KG1 (cell line): ENCODE data around the gene LCORL.
"Not testable (repeated sequence)": the region's sequence is repeated elsewhere in the genome, so short reads cannot be mapped to it uniquely, and the experiment has no call there.

Experiments used
- DNase-seq: peaks from one replicate; lab custom pipeline; 2025; lab: John Stamatoyannopoulos, UW

Gene LCORL

GRCh38 chr4:17932041-17932440 lies 89.5 kb downstream of the LCORL start:
- no peak for DNase-seq

- no peak for DNase-seq
Measured at GRCh38 chr4:17930256-17930655, 91.3 kb downstream of the LCORL start.

- DNase-seq, result no peak
Measured at GRCh38 chr4:17924189-17924588, 97.4 kb downstream of the LCORL start.

GRCh38 chr4:17921451-17921850 lies 100.1 kb downstream of the LCORL start:
- DNase-seq, result no peak

GRCh38 chr4:17920681-17921080 lies 100.9 kb downstream of the LCORL start:
- no peak for DNase-seq

GRCh38 chr4:17915439-17915838 lies 106.1 kb downstream of the LCORL start:
- no peak for DNase-seq

- DNase-seq, result no peak
Measured at GRCh38 chr4:17912011-17912410, 109.5 kb downstream of the LCORL start.

- DNase-seq, result no peak
Measured at GRCh38 chr4:17911608-17912007, 109.9 kb downstream of the LCORL start.

GRCh38 chr4:17898553-17899055 lies 123.0 kb downstream of the LCORL start:
- no peak for DNase-seq

GRCh38 chr4:17895481-17895880 lies 126.1 kb downstream of the LCORL start:
- no peak for DNase-seq

- DNase-seq, result no peak
Measured at GRCh38 chr4:17894421-17894820, 127.1 kb downstream of the LCORL start.

- no peak for DNase-seq
Measured at GRCh38 chr4:17889692-17890091, 131.9 kb downstream of the LCORL start.

GRCh38 chr4:17884511-17884910 lies 137.0 kb downstream of the LCORL start:
- DNase-seq, result no peak

GRCh38 chr4:17884063-17884462 lies 137.5 kb downstream of the LCORL start:
- DNase-seq, result no peak

- no peak for DNase-seq
Measured at GRCh38 chr4:17877661-17878060, 143.9 kb downstream of the LCORL start.

GRCh38 chr4:17876943-17877342 lies 144.6 kb downstream of the LCORL start:
- no peak for DNase-seq

- no peak for DNase-seq
Measured at GRCh38 chr4:17875402-17876070, 146.0 kb downstream of the LCORL start.

- no peak for DNase-seq
Measured at GRCh38 chr4:17869327-17869726, 152.2 kb downstream of the LCORL start.

- DNase-seq, result no peak
Measured at GRCh38 chr4:17867276-17867675, 154.3 kb downstream of the LCORL start.

- DNase-seq, result no peak
Measured at GRCh38 chr4:17866810-17867209, 154.7 kb downstream of the LCORL start.

GRCh38 chr4:17865866-17866363 lies 155.6 kb downstream of the LCORL start:
- DNase-seq, result no peak

GRCh38 chr4:17861906-17862305 lies 159.6 kb downstream of the LCORL start:
- DNase-seq, result not testable (repeated sequence)

GRCh38 chr4:17859793-17860406 lies 161.7 kb downstream of the LCORL start:
- no peak for DNase-seq

- DNase-seq, result no peak
Measured at GRCh38 chr4:17854036-17854435, 167.5 kb downstream of the LCORL start.
